NCI-H524 (cell line): ENCODE results near the gene CLDN24.
"Not testable (repeated sequence)": the region's sequence is repeated elsewhere in the genome, so short reads cannot be mapped to it uniquely, and the experiment has no call there.

ENCODE experiments used
- DNase-seq, 2 experiments: peaks; one replicate each; lab custom pipeline; 2025; lab: John Stamatoyannopoulos, UW

Gene CLDN24

GRCh38 chr4:183347146-183347545 is 24.9 kb upstream of the CLDN24 start:
- DNase-seq = no peak

- no peak for DNase-seq
These were observed 23.0 kb upstream of the CLDN24 start for GRCh38 chr4:183345261-183345660.

- no peak for DNase-seq
These were observed 22.5 kb upstream of the CLDN24 start for GRCh38 chr4:183344523-183345255.

GRCh38 chr4:183343730-183344129 is 21.5 kb upstream of the CLDN24 start:
- no peak for DNase-seq

- DNase-seq = no peak
These were observed 20.6 kb upstream of the CLDN24 start for GRCh38 chr4:183342541-183343533.

GRCh38 chr4:183337833-183338232 is 15.6 kb upstream of the CLDN24 start:
- DNase-seq = no peak

- no peak for DNase-seq
These were observed 15.1 kb upstream of the CLDN24 start for GRCh38 chr4:183337349-183337748.

- no peak for DNase-seq
These were observed 13.2 kb upstream of the CLDN24 start for GRCh38 chr4:183335369-183335940.

GRCh38 chr4:183333983-183334382 is 11.8 kb upstream of the CLDN24 start:
- DNase-seq = no peak

GRCh38 chr4:183333202-183333601 is 11.0 kb upstream of the CLDN24 start:
- DNase-seq = no peak

GRCh38 chr4:183332447-183332846 is 10.2 kb upstream of the CLDN24 start:
- DNase-seq = no peak

GRCh38 chr4:183330841-183331240 is 8.6 kb upstream of the CLDN24 start:
- no peak for DNase-seq

- no peak for DNase-seq
These were observed 7.9 kb upstream of the CLDN24 start for GRCh38 chr4:183329954-183330742.

GRCh38 chr4:183329244-183329643 is 7.0 kb upstream of the CLDN24 start:
- DNase-seq = no peak

- DNase-seq = no peak
These were observed 6.6 kb upstream of the CLDN24 start for GRCh38 chr4:183328832-183329231.

GRCh38 chr4:183327827-183328226 is 5.6 kb upstream of the CLDN24 start:
- no peak for DNase-seq

- no peak for DNase-seq
These were observed 4.6 kb upstream of the CLDN24 start for GRCh38 chr4:183326853-183327252.

- not testable (repeated sequence) for DNase-seq
These were observed 4.2 kb upstream of the CLDN24 start for GRCh38 chr4:183326387-183326786.

GRCh38 chr4:183324619-183325018 is 2.4 kb upstream of the CLDN24 start:
- DNase-seq = no peak

GRCh38 chr4:183324056-183324455 is 1.8 kb upstream of the CLDN24 start:
- not testable (repeated sequence) for DNase-seq

- DNase-seq = no peak
These were observed 1.1 kb upstream of the CLDN24 start for GRCh38 chr4:183323295-183323694.

- DNase-seq = no peak
These were observed 710 bp downstream of the CLDN24 start for GRCh38 chr4:183321516-183321915.
